ENCODE results near the gene PLXNA4. TPM values are rescaled to one million over a fixed set of nuclear protein-coding genes. Genes with fewer than 3 reads are reported as not detected.

Gene PLXNA4
- total RNA-seq, 1 donor from 2014 or later = 2.1 TPM

- Histone ChIP-seq H3K27me3 (ENCODE audit: control insufficient read depth in 3 of 3, insufficient read depth in 3 of 3, low read length in 3 of 3) (peaks cover 3 to 14% (median 10%) of the 10 kb centered on the region in 3 donors), H3K36me3 (ENCODE audit: control insufficient read depth in 3 of 3, insufficient read depth in 3 of 3, low read length in 3 of 3) (no peaks in the 10 kb centered on the region), H3K4me3 (ENCODE audit: low read length in 3 of 3) (no peak overlapping the region), H3K9ac (ENCODE audit: low read depth in 1 of 3, low read length in 3 of 3) (no peak overlapping the region), H3K4me1 (ENCODE audit: control insufficient read depth in 3 of 3, insufficient read depth in 3 of 3, low read length in 3 of 3) (no peaks in the 10 kb centered on the region), H3K27ac (ENCODE audit: low read depth, low read length) (no peak overlapping the region), H3K9me3 (ENCODE audit: control insufficient read depth in 3 of 3, low read length in 3 of 3) (no peaks in the 10 kb centered on the region)
Observed at GRCh38 chr7:132592936-132593335, 16.7 kb upstream of the PLXNA4 start.

DNA sequence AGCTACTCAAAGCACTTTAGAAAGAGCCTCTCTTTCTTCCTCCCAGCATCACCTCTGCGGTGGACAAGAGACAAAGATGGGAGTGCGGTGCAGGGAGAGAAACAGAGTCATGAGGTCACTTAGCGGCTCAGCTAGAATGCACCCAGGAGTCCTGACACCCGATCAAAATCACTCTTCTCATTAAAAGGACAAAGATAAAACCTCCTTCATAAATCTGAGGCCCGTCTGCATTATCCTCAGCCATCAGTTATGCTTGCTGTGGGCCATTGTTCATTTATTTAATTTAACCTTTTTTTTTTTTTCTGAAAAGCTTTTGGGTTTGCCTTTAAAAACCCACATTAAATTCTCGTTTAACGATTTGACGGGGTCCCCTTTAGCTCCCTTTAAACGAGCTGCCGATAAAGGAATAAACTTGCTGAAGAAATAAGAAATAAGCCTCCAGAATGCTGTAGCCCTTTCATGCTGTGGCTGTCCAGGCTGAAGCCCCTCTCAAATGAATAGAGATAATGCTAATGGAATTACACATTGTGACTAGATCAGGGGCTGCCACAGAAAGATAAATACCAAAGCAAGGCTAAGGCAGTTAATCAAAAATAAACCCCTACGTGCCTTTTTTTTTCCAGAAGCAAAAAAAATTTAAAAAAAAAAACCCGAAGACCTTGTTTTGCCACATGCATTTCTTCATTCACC, 16.1 kb upstream of the PLXNA4 start:
- H3K9me3 ChIP-seq (ENCODE audit: control insufficient read depth in 3 of 3, low read length in 3 of 3) = no peaks in the 10 kb centered on the region
- peaks cover 3 to 14% (median 10%) of the 10 kb centered on the region in 3 donors for H3K27me3 ChIP-seq (ENCODE audit: control insufficient read depth in 3 of 3, insufficient read depth in 3 of 3, low read length in 3 of 3)
- no peak overlapping the region for H3K27ac ChIP-seq (ENCODE audit: low read depth, low read length)
- H3K9ac ChIP-seq (ENCODE audit: low read depth in 1 of 3, low read length in 3 of 3) = no peak overlapping the region
- no peaks in the 10 kb centered on the region for H3K4me1 ChIP-seq (ENCODE audit: control insufficient read depth in 3 of 3, insufficient read depth in 3 of 3, low read length in 3 of 3)
- no peak overlapping the region for H3K4me3 ChIP-seq (ENCODE audit: low read length in 3 of 3)
- H3K36me3 ChIP-seq (ENCODE audit: control insufficient read depth in 3 of 3, insufficient read depth in 3 of 3, low read length in 3 of 3) = no peaks in the 10 kb centered on the region

DNA sequence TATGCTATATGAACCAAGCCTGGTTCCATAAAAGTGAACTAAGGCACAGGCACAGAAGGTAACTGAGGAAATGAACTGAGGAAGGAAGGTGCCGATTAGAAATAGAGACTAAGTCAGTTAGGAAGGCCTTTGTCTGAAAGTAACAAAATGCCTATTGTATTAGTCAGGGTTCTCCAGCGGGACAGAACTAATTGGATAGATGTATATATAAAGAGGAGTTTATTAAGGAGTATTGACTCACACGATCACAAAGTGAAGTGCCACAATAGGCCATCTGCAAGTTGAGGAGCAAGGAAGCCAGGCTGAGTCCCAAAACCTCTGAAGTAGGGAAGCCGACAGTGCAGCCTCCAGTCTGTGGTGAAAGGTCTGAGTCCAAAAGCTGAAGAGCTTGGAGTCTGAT, 13.9 kb upstream of the PLXNA4 start:
- H3K36me3 ChIP-seq (ENCODE audit: control insufficient read depth in 3 of 3, insufficient read depth in 3 of 3, low read length in 3 of 3) = no peaks in the 10 kb centered on the region
- H3K27ac ChIP-seq (ENCODE audit: low read depth, low read length) = no peak overlapping the region
- H3K9ac ChIP-seq (ENCODE audit: low read depth in 1 of 3, low read length in 3 of 3) = no peak overlapping the region
- no peaks in the 10 kb centered on the region for H3K4me1 ChIP-seq (ENCODE audit: control insufficient read depth in 3 of 3, insufficient read depth in 3 of 3, low read length in 3 of 3)
- H3K27me3 ChIP-seq (ENCODE audit: control insufficient read depth in 3 of 3, insufficient read depth in 3 of 3, low read length in 3 of 3) = peaks cover 3 to 14% (median 7%) of the 10 kb centered on the region in 3 donors
- H3K4me3 ChIP-seq (ENCODE audit: low read length in 3 of 3) = no peak overlapping the region
- no peaks in the 10 kb centered on the region for H3K9me3 ChIP-seq (ENCODE audit: control insufficient read depth in 3 of 3, low read length in 3 of 3)

DNA sequence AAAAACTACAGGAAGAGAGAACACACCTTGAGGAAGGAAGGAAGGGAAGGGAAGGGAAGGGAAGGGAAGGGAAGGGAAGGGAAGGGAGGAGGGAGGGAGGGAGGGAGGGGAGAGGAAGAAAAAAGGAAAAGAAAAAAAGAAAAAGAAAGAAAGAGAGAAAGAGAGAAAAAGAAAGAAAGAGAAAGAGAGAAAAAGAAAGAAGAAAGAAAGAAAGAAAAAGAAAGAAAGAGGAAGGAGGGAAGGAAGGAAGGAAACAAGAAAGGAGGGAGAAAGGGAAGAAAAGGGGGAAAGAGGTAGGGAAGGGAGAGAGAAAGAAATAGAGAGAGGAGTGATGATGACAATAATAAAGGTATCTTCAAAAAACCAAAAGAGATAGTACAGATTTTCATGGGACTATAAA, 12.3 kb upstream of the PLXNA4 start:
- Histone ChIP-seq H3K4me1 (ENCODE audit: control insufficient read depth in 3 of 3, insufficient read depth in 3 of 3, low read length in 3 of 3) (no peaks in the 10 kb centered on the region), H3K4me3 (ENCODE audit: low read length in 3 of 3) (no peak overlapping the region), H3K27me3 (ENCODE audit: control insufficient read depth in 3 of 3, insufficient read depth in 3 of 3, low read length in 3 of 3) (peaks cover 3 to 9% (median 4%) of the 10 kb centered on the region in 3 donors), H3K27ac (ENCODE audit: low read depth, low read length) (no peak overlapping the region), H3K9me3 (ENCODE audit: control insufficient read depth in 3 of 3, low read length in 3 of 3) (no peaks in the 10 kb centered on the region), H3K9ac (ENCODE audit: low read depth in 1 of 3, low read length in 3 of 3) (no peak overlapping the region), H3K36me3 (ENCODE audit: control insufficient read depth in 3 of 3, insufficient read depth in 3 of 3, low read length in 3 of 3) (no peaks in the 10 kb centered on the region)

GRCh38 chr7:132584796-132585494, 8.7 kb upstream of the PLXNA4 start:
- Histone ChIP-seq H3K9ac (ENCODE audit: low read depth in 1 of 3, low read length in 3 of 3) (peak overlapping the region in 1 of 3 donors; percentile 6), H3K4me1 (ENCODE audit: control insufficient read depth in 3 of 3, insufficient read depth in 3 of 3, low read length in 3 of 3) (no peaks in the 10 kb centered on the region), H3K27ac (ENCODE audit: low read depth, low read length) (no peak overlapping the region), H3K36me3 (ENCODE audit: control insufficient read depth in 3 of 3, insufficient read depth in 3 of 3, low read length in 3 of 3) (no peaks in the 10 kb centered on the region), H3K27me3 (ENCODE audit: control insufficient read depth in 3 of 3, insufficient read depth in 3 of 3, low read length in 3 of 3) (peaks cover 0 to 3% (median 3%) of the 10 kb centered on the region in 3 donors), H3K4me3 (ENCODE audit: low read length in 3 of 3) (no peak overlapping the region), H3K9me3 (ENCODE audit: control insufficient read depth in 3 of 3, low read length in 3 of 3) (no peaks in the 10 kb centered on the region)

DNA sequence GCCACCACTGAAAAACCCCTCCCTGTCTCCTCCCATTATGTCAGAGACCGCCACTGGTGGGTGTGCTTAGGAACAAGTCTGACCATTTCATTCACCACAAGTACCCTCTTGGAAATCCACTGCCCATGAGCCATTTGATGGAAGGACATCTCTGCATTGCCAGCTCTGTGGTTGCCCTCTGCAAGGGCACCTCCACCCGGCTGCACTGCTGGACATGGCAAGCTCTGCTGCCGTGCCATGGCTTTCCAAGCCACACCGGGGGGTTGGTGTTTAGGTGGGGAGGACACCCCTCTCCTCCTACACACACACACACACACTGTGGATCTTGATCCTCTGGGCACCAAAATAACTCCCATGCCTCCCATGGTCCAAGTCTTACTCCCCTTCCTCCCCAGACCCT, 5.2 kb upstream of the PLXNA4 start:
- no peaks in the 10 kb centered on the region for H3K36me3 ChIP-seq (ENCODE audit: control insufficient read depth in 3 of 3, insufficient read depth in 3 of 3, low read length in 3 of 3)
- peaks cover 3 to 4% (median 4%) of the 10 kb centered on the region in 3 donors for H3K27me3 ChIP-seq (ENCODE audit: control insufficient read depth in 3 of 3, insufficient read depth in 3 of 3, low read length in 3 of 3)
- no peak overlapping the region for H3K9ac ChIP-seq (ENCODE audit: low read depth in 1 of 3, low read length in 3 of 3)
- H3K9me3 ChIP-seq (ENCODE audit: control insufficient read depth in 3 of 3, low read length in 3 of 3) = no peaks in the 10 kb centered on the region
- no peak overlapping the region for H3K27ac ChIP-seq (ENCODE audit: low read depth, low read length)
- peaks cover under 1 to 7% (median 3%) of the 10 kb centered on the region in 3 donors for H3K4me1 ChIP-seq (ENCODE audit: control insufficient read depth in 3 of 3, insufficient read depth in 3 of 3, low read length in 3 of 3)
- no peak overlapping the region for H3K4me3 ChIP-seq (ENCODE audit: low read length in 3 of 3)

DNA sequence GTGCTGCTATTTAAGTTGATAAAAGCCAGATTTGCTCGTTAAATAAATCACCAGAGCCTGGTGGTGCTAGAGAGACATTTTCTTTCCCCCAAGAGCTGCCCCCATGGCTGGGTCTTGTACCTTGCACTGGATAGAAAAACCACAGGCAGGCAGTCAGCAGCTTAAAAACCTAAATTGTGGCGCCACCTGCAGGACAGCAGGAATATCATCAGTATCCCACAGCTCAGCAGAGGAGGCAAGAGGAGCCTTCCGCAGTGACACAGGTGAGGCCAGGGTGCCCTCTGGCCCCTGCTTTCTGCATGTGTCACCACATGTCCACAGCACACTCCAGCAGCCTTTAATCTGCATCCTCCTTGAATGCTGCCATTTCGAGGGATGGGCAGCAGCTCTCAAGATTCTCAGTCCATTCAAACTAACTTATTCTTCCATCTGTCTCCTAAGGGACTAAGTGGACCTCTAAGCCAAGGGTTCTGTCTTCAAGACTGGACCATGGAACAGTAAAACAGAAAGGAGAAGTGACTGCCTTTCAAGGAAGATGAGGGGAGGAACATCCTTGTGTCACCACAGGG, 4.5 kb upstream of the PLXNA4 start:
- Histone ChIP-seq H3K4me3 (ENCODE audit: low read length in 3 of 3) (no peak overlapping the region), H3K27me3 (ENCODE audit: control insufficient read depth in 3 of 3, insufficient read depth in 3 of 3, low read length in 3 of 3) (peaks cover 9 to 10% (median 10%) of the 10 kb centered on the region in 3 donors), H3K9me3 (ENCODE audit: control insufficient read depth in 3 of 3, low read length in 3 of 3) (no peaks in the 10 kb centered on the region), H3K9ac (ENCODE audit: low read depth in 1 of 3, low read length in 3 of 3) (no peak overlapping the region), H3K36me3 (ENCODE audit: control insufficient read depth in 3 of 3, insufficient read depth in 3 of 3, low read length in 3 of 3) (no peaks in the 10 kb centered on the region), H3K4me1 (ENCODE audit: control insufficient read depth in 3 of 3, insufficient read depth in 3 of 3, low read length in 3 of 3) (peaks cover 6 to 14% (median 7%) of the 10 kb centered on the region in 3 donors), H3K27ac (ENCODE audit: low read depth, low read length) (no peak overlapping the region)

- Histone ChIP-seq H3K27me3 (ENCODE audit: control insufficient read depth in 3 of 3, insufficient read depth in 3 of 3, low read length in 3 of 3) (peaks cover 14 to 16% (median 14%) of the 10 kb centered on the region in 3 donors), H3K4me1 (ENCODE audit: control insufficient read depth in 3 of 3, insufficient read depth in 3 of 3, low read length in 3 of 3) (peaks cover 11 to 19% (median 12%) of the 10 kb centered on the region in 3 donors), H3K9ac (ENCODE audit: low read depth in 1 of 3, low read length in 3 of 3) (no peak overlapping the region), H3K9me3 (ENCODE audit: control insufficient read depth in 3 of 3, low read length in 3 of 3) (no peaks in the 10 kb centered on the region), H3K27ac (ENCODE audit: low read depth, low read length) (no peak overlapping the region), H3K36me3 (ENCODE audit: control insufficient read depth in 3 of 3, insufficient read depth in 3 of 3, low read length in 3 of 3) (no peaks in the 10 kb centered on the region), H3K4me3 (ENCODE audit: low read length in 3 of 3) (no peak overlapping the region)
Observed at GRCh38 chr7:132580277-132580676, 4.0 kb upstream of the PLXNA4 start.

DNA sequence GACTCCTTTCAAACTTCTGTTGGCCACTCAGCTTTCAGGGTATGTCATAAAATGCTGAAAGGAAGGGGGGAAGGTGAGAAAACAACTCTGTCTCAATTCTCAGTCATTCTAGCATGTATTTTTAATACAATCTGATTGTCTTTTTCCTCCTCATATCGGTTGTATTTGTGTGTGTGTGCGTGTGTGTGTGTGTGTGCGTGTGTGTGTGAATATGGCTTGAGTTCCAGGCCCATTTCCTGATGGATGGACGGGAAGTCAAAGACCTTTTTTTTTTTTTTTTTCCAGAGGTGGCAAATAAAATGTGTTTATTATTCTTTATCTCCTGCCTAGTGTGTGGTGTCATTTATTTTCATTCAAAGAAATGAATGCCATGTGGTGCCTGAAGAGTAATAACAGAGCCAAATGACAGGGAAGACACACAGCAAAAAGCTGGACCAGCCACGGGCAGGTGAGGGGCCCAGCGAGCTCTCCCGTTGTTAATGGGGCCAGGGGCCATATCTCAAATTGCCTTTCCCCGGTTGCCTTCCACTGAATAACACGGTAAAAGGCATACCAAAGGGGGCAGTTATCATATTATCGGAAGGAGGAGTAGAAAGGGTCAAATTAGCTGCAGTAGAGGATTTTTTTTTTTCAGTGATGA, 3.1 kb upstream of the PLXNA4 start:
- no peak overlapping the region for H3K4me3 ChIP-seq (ENCODE audit: low read length in 3 of 3)

More for the DNA sequence above, 3.1 kb upstream of the PLXNA4 start:
- Histone ChIP-seq H3K9me3 (ENCODE audit: control insufficient read depth in 3 of 3, low read length in 3 of 3) (no peaks in the 10 kb centered on the region), H3K4me1 (ENCODE audit: control insufficient read depth in 3 of 3, insufficient read depth in 3 of 3, low read length in 3 of 3) (peaks cover 13 to 23% (median 16%) of the 10 kb centered on the region in 3 donors), H3K27ac (ENCODE audit: low read depth, low read length) (no peak overlapping the region), H3K27me3 (ENCODE audit: control insufficient read depth in 3 of 3, insufficient read depth in 3 of 3, low read length in 3 of 3) (peaks cover 23 to 24% (median 23%) of the 10 kb centered on the region in 3 donors), H3K36me3 (ENCODE audit: control insufficient read depth in 3 of 3, insufficient read depth in 3 of 3, low read length in 3 of 3) (no peaks in the 10 kb centered on the region), H3K9ac (ENCODE audit: low read depth in 1 of 3, low read length in 3 of 3) (no peak overlapping the region)

Measured in skeletal muscle tissue (tissue), 4 donors.